Fibroblast of lung (primary cell): ENCODE data around the gene SHANK3.

Source experiments
- EZH2 ChIP-seq: IDR thresholded peaks from 2 replicates; pipeline ENCODE4 v1.5.1; 2012; ENCODE audit warnings: low read length, control low read depth, mild to moderate bottlenecking; ENCODE audit errors: missing control alignments
- TF ChIP-seq, protein P1 (sequence below), 2 donors: IDR thresholded peaks in 1 of 2; conservative IDR thresholded peaks in 1 of 2; 1 replicate in 1 of 2; 2 replicates in 1 of 2; pipeline ENCODE4 v1.5.1; 2011 to 2012; ENCODE audit warnings: low read length in 2 of 2, control low read depth in 1 of 2, inconsistent platforms in 1 of 2, low read depth in 1 of 2, mild to moderate bottlenecking in 1 of 2

DNA sequence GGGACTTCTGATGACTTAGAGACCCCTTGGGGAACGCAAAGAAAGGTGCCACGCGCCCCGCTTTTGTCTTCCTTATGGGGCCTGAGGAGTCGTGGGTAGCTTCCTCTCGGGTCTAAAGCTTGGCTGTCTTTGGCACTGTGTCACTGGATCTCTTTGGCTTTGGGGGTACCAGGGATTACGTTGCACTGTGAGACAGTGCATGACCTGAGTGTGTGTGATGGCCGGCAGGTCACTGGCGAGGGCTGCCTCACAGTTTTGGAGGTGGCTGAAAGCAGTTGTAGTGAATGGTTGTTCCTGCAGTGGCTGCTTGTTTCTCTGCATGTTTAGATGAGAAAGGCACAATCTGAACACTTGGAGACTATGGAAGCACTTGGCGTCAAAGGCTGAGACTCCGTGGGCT lies 38.9 kb upstream of the SHANK3 start:
- TF ChIP-seq, protein P1, sequence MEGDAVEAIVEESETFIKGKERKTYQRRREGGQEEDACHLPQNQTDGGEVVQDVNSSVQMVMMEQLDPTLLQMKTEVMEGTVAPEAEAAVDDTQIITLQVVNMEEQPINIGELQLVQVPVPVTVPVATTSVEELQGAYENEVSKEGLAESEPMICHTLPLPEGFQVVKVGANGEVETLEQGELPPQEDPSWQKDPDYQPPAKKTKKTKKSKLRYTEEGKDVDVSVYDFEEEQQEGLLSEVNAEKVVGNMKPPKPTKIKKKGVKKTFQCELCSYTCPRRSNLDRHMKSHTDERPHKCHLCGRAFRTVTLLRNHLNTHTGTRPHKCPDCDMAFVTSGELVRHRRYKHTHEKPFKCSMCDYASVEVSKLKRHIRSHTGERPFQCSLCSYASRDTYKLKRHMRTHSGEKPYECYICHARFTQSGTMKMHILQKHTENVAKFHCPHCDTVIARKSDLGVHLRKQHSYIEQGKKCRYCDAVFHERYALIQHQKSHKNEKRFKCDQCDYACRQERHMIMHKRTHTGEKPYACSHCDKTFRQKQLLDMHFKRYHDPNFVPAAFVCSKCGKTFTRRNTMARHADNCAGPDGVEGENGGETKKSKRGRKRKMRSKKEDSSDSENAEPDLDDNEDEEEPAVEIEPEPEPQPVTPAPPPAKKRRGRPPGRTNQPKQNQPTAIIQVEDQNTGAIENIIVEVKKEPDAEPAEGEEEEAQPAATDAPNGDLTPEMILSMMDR (conservative IDR thresholded peaks at IDR 0.05 in 1 of 2, IDR thresholded peaks at IDR 0.05 in 1 of 2; ENCODE audit: low read depth in 1 of 2, low read length in 2 of 2): no peak
- no peak for TF ChIP-seq EZH2
